Measurements from ENCODE around the gene SPATS2. TPM values are rescaled to one million over a fixed set of nuclear protein-coding genes. Genes with fewer than 3 reads are reported as not detected.

Gene SPATS2
- total RNA-seq, 1 donor from 2014 or later: 20.0 TPM

DNA sequence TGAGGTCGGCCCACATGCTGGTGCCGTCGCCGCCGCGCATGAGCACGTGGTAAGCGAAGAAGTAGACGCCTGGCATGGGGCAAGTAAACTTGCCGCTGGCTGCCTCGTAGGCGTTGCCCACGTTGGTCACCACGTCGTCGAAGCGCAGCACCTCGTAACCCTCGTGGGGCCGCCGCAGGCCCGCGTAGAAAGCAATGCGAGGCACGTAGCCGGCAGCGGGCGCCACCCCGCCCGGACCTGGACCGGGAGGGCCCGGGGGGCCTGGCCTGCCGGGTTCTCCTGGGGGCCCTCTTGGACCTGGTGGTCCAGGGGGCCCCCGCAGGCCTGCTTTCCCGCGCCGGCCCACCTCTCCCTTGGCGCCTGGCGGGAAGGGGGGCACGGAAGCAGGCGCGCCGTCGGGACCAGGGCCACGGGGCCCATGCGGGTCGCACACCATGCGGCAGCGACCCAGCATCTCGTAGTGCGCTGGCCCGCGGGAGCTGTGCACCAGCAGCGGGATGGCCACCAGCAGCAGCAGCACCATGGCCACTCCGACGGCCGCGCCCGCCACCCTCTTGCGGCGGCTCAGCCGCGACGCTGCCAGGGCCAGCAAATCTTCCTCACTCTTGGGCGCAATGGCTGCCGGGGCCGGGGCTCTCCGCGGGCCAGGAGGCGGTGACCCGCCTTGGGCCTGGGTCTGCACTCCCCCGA, 31.2 kb upstream of the SPATS2 start:
- no peak for DNase-seq (ENCODE audit: low spot score)

GRCh38 chr12:49336645-49337584, 30.3 kb upstream of the SPATS2 start, which contains the start of gene C1QL4:
TSS of gene C1QL4 (minus strand) at chr12:49337188. CDS start at chr12:49336477, 711 bp downstream.
- peak; percentile 82 for DNase-seq (ENCODE audit: low spot score)

DNA sequence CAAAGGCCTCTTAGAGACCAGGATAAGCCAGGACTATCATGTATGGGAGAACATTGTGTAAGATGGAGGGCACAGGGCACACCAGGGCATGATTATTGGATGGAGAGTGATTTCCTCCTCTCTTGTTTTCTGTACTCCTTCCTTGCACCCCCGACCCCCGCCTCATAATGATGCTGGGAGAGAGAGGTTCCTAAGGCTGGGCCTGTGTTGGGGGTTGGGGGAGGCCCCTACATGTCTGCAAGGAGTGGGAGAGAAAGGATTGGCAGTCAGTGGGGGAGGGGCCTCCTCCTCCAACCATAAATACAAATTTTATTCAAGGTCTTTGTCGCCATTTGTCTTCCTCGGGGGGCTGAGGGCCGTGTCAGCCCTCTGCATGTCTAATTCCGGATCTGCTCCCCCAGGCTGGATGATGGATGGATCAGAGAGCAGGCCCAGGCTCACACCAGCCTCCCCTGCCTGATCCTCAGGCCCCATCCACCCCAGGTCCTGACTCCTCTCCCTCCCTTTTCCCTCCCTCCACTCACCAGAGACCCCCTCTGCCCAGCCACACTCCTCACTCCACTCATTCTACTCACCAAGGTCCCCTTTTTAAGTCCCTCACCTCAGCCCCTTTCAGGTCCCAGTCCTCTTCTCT, 28.3 kb upstream of the SPATS2 start:
- no peak for DNase-seq (ENCODE audit: low spot score)

- DNase-seq (ENCODE audit: low spot score): no peak
Measured at GRCh38 chr12:49339464-49339861, 27.8 kb upstream of the SPATS2 start.

DNA sequence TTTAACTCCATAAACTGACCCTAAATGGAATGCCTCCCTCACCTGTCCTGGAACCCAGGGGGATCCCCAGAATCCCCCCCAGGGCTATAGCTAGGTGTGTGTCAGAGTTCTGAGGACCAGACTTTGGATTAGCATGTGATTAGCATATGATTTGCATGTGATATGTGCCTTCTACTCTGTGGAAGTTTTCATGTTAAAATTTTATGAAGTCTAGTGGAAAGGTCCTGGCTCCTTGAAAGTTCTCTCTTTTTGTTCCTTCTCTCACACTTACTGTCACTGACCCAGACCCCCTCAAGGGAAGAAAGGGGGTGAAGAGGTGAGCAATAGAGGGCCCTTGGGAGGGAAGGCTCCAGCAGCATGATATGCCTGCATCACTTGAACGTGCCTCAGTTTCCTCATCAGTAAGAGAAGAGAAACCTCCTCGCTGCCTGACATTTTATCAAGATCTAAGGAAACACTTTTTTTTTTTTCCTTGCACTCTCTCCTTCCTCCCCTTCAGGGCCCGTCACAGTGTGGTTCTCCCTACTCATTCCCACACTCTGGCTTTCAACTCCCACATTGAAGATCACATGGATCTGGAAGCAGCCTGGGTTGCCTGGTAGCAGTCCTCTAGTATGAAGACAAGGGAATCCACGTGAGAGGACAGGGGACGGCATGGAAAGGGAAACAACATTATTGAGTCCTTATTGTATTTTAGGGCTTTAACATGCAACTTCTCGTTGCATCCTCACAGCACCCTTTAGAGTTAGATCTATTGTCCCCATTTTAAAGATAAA, 27.0 kb upstream of the SPATS2 start:
- no peak for DNase-seq (ENCODE audit: low spot score)

DNA sequence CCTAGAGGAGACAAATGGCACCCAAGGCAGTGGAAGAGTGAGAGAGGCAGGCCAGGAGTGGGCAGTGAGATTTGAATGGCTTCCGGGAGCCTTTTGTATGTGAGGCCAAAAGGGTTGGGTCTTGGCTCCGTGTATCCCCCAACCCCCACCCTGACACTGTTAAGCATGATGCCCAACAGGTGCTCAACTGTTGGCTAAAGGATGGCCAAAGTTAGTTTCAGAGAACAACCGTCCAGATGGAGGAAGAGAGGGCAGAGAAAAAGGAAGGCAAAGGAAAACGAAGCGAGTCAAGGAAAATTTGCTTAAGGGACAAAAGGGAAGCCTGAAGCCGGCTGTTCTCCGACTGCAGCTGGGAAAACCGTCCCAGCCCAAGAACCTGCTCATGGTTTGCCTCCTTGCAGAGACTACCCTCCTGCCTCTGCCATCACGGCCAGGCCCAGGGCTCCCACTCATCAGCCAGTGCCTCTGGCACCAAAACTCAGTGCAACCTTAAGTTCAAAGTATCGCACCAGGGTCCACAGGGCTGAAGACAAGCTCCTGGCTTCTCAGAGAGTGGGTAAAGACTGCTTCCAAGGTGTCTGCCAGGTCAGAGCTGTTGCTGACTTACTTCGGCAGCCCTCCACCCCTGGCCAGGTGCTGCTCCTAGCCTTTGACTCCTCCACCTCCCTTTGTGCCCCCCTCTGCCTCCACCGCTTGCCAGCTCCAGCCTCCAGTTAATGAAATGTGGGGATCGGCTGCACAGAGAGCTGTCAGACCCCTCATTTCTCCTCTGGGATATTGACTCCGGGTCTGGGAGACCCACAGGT, 26.1 kb upstream of the SPATS2 start:
- no peak for DNase-seq (ENCODE audit: low spot score)

- DNase-seq (ENCODE audit: low spot score): no peak
Measured at GRCh38 chr12:49341777-49342065, 25.5 kb upstream of the SPATS2 start.

DNA sequence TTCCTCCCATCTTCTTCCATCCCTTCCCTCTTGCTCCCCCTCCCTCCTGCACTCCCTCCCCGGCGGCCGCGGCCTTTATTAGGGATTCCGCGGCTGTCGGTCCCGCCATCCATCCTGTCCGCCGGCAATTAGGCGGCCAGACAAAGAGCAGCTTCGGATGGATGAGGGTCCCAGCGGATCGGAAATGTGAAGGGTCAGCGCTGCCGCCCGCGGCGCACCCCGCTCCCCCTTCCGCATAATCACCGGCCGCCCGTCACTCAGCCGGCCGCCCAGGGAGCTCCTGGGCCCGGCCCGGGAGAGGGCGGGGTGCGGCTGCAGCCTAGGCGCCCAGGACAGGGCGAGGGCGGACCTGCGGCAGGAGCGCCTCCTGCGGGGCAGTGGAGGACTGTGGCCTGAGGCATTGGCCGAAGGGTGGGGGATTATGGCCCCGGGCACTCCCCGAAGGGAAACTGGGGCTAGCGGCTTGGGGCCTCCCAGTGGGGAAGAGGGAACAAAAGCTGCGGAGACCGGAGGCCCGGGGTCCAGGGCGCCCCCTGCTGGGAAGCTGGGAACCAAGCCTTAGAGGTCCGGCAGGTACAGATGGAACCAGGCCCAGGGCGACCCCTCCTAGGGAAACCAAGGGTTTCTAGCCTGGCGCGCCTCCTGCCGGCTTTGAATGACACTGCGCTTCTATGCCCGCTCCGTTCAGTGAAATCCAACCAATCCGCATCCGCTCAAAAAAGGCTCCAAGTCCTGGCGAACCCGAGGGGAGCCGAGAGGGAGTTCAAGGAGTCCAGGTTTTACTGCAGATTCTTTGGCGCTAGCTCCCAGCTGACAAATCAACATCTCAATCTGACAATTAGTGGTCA, 25.0 kb upstream of the SPATS2 start:
- no peak for DNase-seq (ENCODE audit: low spot score)

GRCh38 chr12:49342914-49343731, 24.1 kb upstream of the SPATS2 start:
- DNase-seq (ENCODE audit: low spot score): peak; percentile 41

GRCh38 chr12:49344486-49345050, 22.7 kb upstream of the SPATS2 start:
- peak; percentile 7 for DNase-seq (ENCODE audit: low spot score)

GRCh38 chr12:49345051-49345824, 22.0 kb upstream of the SPATS2 start:
- no peak for DNase-seq (ENCODE audit: low spot score)

- no peak for DNase-seq (ENCODE audit: low spot score)
Measured at GRCh38 chr12:49345825-49346658, 21.2 kb upstream of the SPATS2 start.

DNA sequence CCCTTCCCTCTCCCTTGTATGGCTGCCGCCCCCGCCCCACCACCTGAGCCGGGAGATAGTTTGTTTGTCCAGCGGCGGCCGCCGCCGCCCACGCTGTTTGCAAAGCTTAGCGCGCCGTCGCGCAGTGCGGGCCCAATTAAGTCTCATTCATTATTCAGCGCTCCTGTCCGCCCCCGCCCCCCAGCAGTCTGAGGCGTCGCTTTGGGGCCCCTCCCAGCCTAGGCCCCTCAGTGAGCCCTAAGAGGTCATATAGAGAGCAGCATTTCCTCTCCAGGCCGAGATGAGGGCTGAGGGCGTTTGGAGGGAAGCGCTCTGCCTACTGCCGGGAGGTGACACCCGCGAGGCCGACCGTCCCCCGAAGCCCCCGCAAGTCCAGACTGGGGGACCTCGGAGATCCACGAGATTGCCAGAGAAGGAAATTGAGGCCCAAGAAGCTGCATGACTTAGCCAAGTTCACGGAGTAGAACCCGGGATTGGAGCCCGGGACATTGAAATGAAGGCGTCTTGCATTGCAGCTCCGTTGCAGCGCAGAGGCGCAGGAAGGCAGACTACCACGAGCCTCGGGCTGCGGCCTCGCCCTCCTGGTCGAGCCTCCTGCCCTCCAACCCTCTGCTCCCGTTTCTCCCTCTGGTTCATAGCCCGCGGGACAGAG, 20.5 kb upstream of the SPATS2 start, which contains the start of gene DNAJC22:
Gene DNAJC22 (plus strand): TSS at position 230 of the 652 bp plus-strand sequence. CDS start 1,985 bp downstream, outside the sequence.
- no peak for DNase-seq (ENCODE audit: low spot score)

GRCh38 chr12:49347311-49348193, 19.7 kb upstream of the SPATS2 start:
- peak; percentile 77 for DNase-seq (ENCODE audit: low spot score)

- no peak for DNase-seq (ENCODE audit: low spot score)
Measured at GRCh38 chr12:49348781-49349180, 18.5 kb upstream of the SPATS2 start.
